Neural progenitor cell (in vitro differentiated cells): ENCODE results near the gene ALAS1.

ENCODE experiments used
- EZH2 ChIP-seq: fragments of 200-600 bp; sonication (generic); IDR thresholded peaks from 2 replicates; pipeline ENCODE4 v1.6.1; 2017; ENCODE audit warnings: antibody characterized with exemption, mild to moderate bottlenecking, moderate library complexity
- TF ChIP-seq, protein P1 (sequence below): fragments of 200-600 bp; sonication (generic); IDR thresholded peaks from 2 replicates; pipeline ENCODE4 v1.5.1; 2017; ENCODE audit warnings: antibody characterized with exemption, mild to moderate bottlenecking

DNA sequence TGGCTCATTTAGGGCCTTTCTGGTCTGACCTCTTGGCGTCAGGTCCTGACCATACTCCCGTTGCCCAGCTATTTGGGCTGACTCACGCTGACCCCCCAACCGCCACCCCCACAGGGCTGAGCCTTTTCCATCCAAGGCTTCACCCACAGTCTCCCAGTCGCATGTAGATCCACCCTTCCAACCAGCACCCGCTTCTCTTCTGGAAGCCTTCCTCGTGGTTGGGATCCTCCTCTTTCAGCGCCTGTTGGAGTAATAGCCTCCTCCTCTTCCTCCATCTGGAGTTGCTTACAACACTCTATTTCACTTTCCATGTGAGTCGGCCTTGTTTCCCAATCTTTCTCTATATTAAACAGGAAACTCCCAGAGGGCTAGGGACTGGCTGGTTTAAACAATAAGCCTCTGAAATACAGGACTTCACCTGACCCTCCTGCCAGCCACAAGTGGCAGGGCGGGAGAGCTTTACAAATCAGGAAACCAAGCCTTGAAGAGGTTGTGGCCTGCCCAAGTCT is 2.1 kb upstream of the ALAS1 start:
- no peak for TF ChIP-seq EZH2
- TF ChIP-seq, protein P1, sequence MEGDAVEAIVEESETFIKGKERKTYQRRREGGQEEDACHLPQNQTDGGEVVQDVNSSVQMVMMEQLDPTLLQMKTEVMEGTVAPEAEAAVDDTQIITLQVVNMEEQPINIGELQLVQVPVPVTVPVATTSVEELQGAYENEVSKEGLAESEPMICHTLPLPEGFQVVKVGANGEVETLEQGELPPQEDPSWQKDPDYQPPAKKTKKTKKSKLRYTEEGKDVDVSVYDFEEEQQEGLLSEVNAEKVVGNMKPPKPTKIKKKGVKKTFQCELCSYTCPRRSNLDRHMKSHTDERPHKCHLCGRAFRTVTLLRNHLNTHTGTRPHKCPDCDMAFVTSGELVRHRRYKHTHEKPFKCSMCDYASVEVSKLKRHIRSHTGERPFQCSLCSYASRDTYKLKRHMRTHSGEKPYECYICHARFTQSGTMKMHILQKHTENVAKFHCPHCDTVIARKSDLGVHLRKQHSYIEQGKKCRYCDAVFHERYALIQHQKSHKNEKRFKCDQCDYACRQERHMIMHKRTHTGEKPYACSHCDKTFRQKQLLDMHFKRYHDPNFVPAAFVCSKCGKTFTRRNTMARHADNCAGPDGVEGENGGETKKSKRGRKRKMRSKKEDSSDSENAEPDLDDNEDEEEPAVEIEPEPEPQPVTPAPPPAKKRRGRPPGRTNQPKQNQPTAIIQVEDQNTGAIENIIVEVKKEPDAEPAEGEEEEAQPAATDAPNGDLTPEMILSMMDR, result no peak
